H9 (cell line): ENCODE data around the gene QSOX2. TPM values are rescaled to one million over a fixed set of nuclear protein-coding genes. Genes with fewer than 3 reads are reported as not detected.

Experiments
- DNase-seq: peaks from one replicate; pipeline ENCODE4 v3.0.0-alpha.2; 2017
- H2AFZ ChIP-seq: one replicate; pipeline ENCODE4 v1.6.1; 2013; ENCODE audit warnings: mild to moderate bottlenecking, low read length, control low read depth, moderate library complexity
- H2AK5ac ChIP-seq: 2 replicates; pipeline ENCODE4 v1.6.1; 2013; ENCODE audit warnings: low read length, control low read depth, mixed read lengths; ENCODE audit not compliant: insufficient read length
- H2BK120ac ChIP-seq: one replicate; pipeline ENCODE4 v1.6.1; 2013; ENCODE audit warnings: low read depth, mild to moderate bottlenecking, low read length, control low read depth, inconsistent platforms; ENCODE audit not compliant: poor library complexity, severe bottlenecking
- H2BK12ac ChIP-seq: 2 replicates; pipeline ENCODE4 v1.6.1; 2013; ENCODE audit warnings: low read length, control low read depth, mixed read lengths, low read depth; ENCODE audit not compliant: insufficient read length
- H2BK15ac ChIP-seq: 2 replicates; pipeline ENCODE4 v1.6.1; 2013; ENCODE audit warnings: low read depth, low read length, control low read depth
- H2BK20ac ChIP-seq: one replicate; pipeline ENCODE4 v1.6.1; 2013; ENCODE audit warnings: low read depth, mild to moderate bottlenecking, low read length, control low read depth, inconsistent platforms; ENCODE audit not compliant: poor library complexity, severe bottlenecking
- H2BK5ac ChIP-seq: 2 replicates; pipeline ENCODE4 v1.6.1; 2013; ENCODE audit warnings: low read length, control low read depth, mixed read lengths; ENCODE audit not compliant: insufficient read length
- H3K14ac ChIP-seq: 2 replicates; pipeline ENCODE4 v1.6.1; 2013; ENCODE audit warnings: low read length, control low read depth; ENCODE audit not compliant: insufficient read depth
- H3K18ac ChIP-seq: 2 replicates; pipeline ENCODE4 v1.6.1; 2013; ENCODE audit warnings: low read depth, mild to moderate bottlenecking, mixed read lengths, low read length, control low read depth; ENCODE audit not compliant: insufficient read length
- H3K23ac ChIP-seq: 2 replicates; pipeline ENCODE4 v1.6.1; 2013; ENCODE audit warnings: low read length, control low read depth, mixed read lengths, low read depth; ENCODE audit not compliant: insufficient read length
- H3K23me2 ChIP-seq: 2 replicates; pipeline ENCODE4 v1.6.1; 2013; ENCODE audit warnings: low read depth, mild to moderate bottlenecking, mixed read lengths, low read length, control low read depth; ENCODE audit not compliant: insufficient read length, poor library complexity, severe bottlenecking
- H3K27ac ChIP-seq: 2 replicates; pipeline ENCODE4 v1.5.1; 2013; ENCODE audit warnings: low read length, control low read depth, mixed read lengths, low read depth; ENCODE audit not compliant: insufficient read length
- H3K27me3 ChIP-seq: 2 replicates; pipeline ENCODE4 v1.6.1; 2013; ENCODE audit warnings: low read length, control low read depth, inconsistent platforms; ENCODE audit not compliant: insufficient read depth
- H3K4ac ChIP-seq: 2 replicates; pipeline ENCODE4 v1.6.1; 2013; ENCODE audit warnings: low read depth, mild to moderate bottlenecking, control low read depth, inconsistent platforms, low read length, moderate library complexity
- H3K4me1 ChIP-seq: 2 replicates; pipeline ENCODE4 v1.6.1; 2013; ENCODE audit warnings: low read length, control low read depth, inconsistent platforms; ENCODE audit not compliant: insufficient read depth
- H3K4me2 ChIP-seq: 2 replicates; pipeline ENCODE4 v1.6.1; 2013; ENCODE audit warnings: low read length, control low read depth, mixed read lengths; ENCODE audit not compliant: insufficient read length, insufficient read depth
- H3K56ac ChIP-seq: 2 replicates; pipeline ENCODE4 v1.6.1; 2013; ENCODE audit warnings: low read depth, mild to moderate bottlenecking, mixed read lengths, low read length, control low read depth; ENCODE audit not compliant: insufficient read length
- H3K79me1 ChIP-seq: 2 replicates; pipeline ENCODE4 v1.6.1; 2013; ENCODE audit warnings: low read depth, mild to moderate bottlenecking, moderate library complexity, low read length, control low read depth, inconsistent platforms; ENCODE audit not compliant: insufficient read depth, poor library complexity, severe bottlenecking
- H3K79me2 ChIP-seq: 2 replicates; pipeline ENCODE4 v1.6.1; 2013; ENCODE audit warnings: low read length, control low read depth, inconsistent platforms; ENCODE audit not compliant: insufficient read depth
- H3K9ac ChIP-seq: 2 replicates; pipeline ENCODE4 v1.6.1; 2013; ENCODE audit warnings: low read length, control low read depth, mixed read lengths; ENCODE audit not compliant: insufficient read length; ENCODE audit errors: extremely low read depth
- H3K9me3 ChIP-seq: one replicate; pipeline ENCODE4 v1.6.1; 2013; ENCODE audit warnings: low read depth, low read length, inconsistent platforms; ENCODE audit not compliant: control insufficient read depth
- H3T11ph ChIP-seq: one replicate; pipeline ENCODE4 v1.6.1; 2013; ENCODE audit warnings: mild to moderate bottlenecking, low read length, control low read depth, inconsistent platforms
- H4K20me1 ChIP-seq: one replicate; pipeline ENCODE4 v1.6.1; 2013; ENCODE audit not compliant: control insufficient read depth, insufficient read length, insufficient read depth
- H4K5ac ChIP-seq: 2 replicates; pipeline ENCODE4 v1.6.1; 2013; ENCODE audit warnings: low read depth, mild to moderate bottlenecking, mixed read lengths, low read length, control low read depth; ENCODE audit not compliant: insufficient read length
- H4K8ac ChIP-seq: replicated peaks from 2 replicates; pipeline ENCODE4 v1.6.1; 2013; ENCODE audit warnings: low read length, control low read depth, mixed read lengths, low read depth; ENCODE audit not compliant: insufficient read length
- H4K91ac ChIP-seq: 2 replicates; pipeline ENCODE4 v1.6.1; 2013; ENCODE audit warnings: low read depth, mild to moderate bottlenecking, moderate library complexity, mixed read lengths, low read length, control low read depth; ENCODE audit not compliant: insufficient read length
- H3K27ac Mint-ChIP-seq, 3 experiments: 2 replicates in 2 of 3; 3 replicates in 1 of 3; pipeline ENCODE4 v1.8.0; 2020 to 2021; ENCODE audit warnings: mixed read lengths in 3 of 3, mild to moderate bottlenecking in 1 of 3, moderate library complexity in 1 of 3
- H3K27me3 Mint-ChIP-seq: 2 replicates; pipeline ENCODE4 v1.8.0; 2021; ENCODE audit warnings: low read depth, mild to moderate bottlenecking, moderate library complexity, mixed read lengths
- H3K36me3 Mint-ChIP-seq, 3 experiments: 2 replicates in 2 of 3; 3 replicates in 1 of 3; pipeline ENCODE4 v1.8.0; 2020 to 2021; ENCODE audit warnings: low read depth in 3 of 3, mixed read lengths in 3 of 3; ENCODE audit not compliant: insufficient read depth in 1 of 3
- H3K4me1 Mint-ChIP-seq, 2 experiments: 2 replicates each; pipeline ENCODE4 v1.8.0; 2020; ENCODE audit warnings: mixed read lengths in 2 of 2
- H3K4me3 Mint-ChIP-seq, 2 experiments: 2 replicates in 1 of 2; 3 replicates in 1 of 2; pipeline ENCODE4 v1.8.0; 2020 to 2021; ENCODE audit warnings: mild to moderate bottlenecking in 2 of 2, mixed read lengths in 2 of 2, moderate library complexity in 1 of 2
- H3K9me3 Mint-ChIP-seq, 2 experiments: 2 replicates in 1 of 2; 3 replicates in 1 of 2; pipeline ENCODE4 v1.8.0; 2020; ENCODE audit warnings: mild to moderate bottlenecking in 2 of 2, mixed read lengths in 2 of 2, moderate library complexity in 1 of 2
- WGBS: extraction: QIAGEN DNeasy Blood & Tissue Kit; methylation state at CpG from one replicate; pipeline ENCODE4 v1.1.7; 2013; ENCODE audit warnings: missing lambda C conversion rate, low lambda C conversion rate, mixed read lengths; ENCODE audit not compliant: insufficient read length; ENCODE audit errors: extremely low coverage; 5-methylcytosine and 5-hydroxymethylcytosine counted together
- total RNA-seq: library from RNA; stranded (reverse); gene quantifications from 2 replicates; pipeline ENCODE4 v1.2.1, GENCODE V29; 2021
- TF ChIP-seq, protein P1 (sequence below): fragments of 200-600 bp; sonication (generic); conservative IDR thresholded peaks from 3 replicates; pipeline ENCODE4 v1.8.0; 2021; ENCODE audit warnings: antibody characterized with exemption, mild to moderate bottlenecking

QSOX2 gene
- total RNA-seq, 1 experiment from 2014 or later, result 25.8 TPM

DNA sequence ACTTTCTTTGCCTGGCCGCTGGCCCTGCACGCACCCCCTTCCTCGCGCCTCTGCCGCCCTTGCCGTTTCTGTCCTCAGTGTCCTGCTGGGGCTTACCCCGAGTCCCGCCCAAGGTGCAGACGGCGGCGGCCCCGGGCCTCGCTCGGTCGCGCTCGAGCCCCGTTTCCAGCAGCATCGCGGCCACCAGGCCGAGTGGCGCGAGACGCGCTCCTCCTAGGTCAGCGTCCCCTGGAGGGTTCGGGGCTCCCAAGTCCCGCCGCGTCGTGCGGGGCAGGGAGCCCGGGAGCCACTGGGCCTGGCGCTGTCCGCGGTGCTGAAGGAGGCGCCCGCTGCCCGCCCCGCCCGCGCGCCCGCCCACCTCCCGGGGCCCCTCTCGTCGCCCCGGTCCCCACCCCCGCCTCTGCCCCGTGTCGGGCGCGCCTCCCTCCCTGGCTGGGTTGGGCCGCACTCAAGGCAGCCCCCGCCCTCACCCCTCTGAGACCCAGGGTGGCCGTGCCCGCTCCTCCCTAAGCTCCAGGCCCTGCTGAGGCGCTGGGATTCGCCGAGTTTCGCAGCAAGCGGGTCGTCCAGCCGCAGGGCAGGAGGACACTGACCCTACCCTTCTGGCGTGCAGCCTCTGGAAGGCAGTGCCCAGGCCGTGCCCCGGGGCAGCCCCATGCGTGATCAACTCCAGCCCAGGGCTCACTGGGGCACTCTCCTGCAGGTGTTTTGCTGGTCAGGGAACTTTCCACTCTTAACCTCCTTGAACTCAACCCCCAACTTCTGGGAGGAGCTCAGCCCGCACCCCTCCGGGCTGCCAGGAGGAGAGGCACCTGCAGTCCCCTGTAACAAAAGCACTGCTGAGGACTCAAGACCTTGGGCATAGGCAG lies 40.5 kb downstream of the QSOX2 start, which contains the start of gene LHX3:
Gene LHX3 (minus strand): TSS at position 291 of the 869 bp plus-strand sequence. CDS start 116 bp downstream, at position 175.
- WGBS, result no CpG with 5 or more reads among the region's 70 CpGs
- Histone ChIP-seq H2BK20ac (no peak within 1 kb of the TSS), H3T11ph (no peak within 1 kb of the TSS), H2BK12ac (no peak within 1 kb of the TSS), H3K27me3 (peaks cover 46% of the 10 kb centered on the region), H3K18ac (no peak within 1 kb of the TSS), H4K91ac (no peak within 1 kb of the TSS), H3K4me2 (no peak within 1 kb of the TSS), H3K4ac (no peak within 1 kb of the TSS), H3K56ac (no peak within 1 kb of the TSS), H2BK5ac (no peak within 1 kb of the TSS), H3K23me2 (no peaks in the 10 kb centered on the region), H4K5ac (no peak within 1 kb of the TSS), H3K14ac (no peak within 1 kb of the TSS), H4K20me1 (no peaks in the 10 kb centered on the region), H2BK15ac (no peak within 1 kb of the TSS), H3K79me2 (no peaks in the 10 kb centered on the region), H3K9me3 (no peaks in the 10 kb centered on the region), H3K79me1 (no peaks in the 10 kb centered on the region), H2BK120ac (no peak within 1 kb of the TSS), H3K23ac (no peak within 1 kb of the TSS), H3K9ac (no peak within 1 kb of the TSS), H3K27ac (no peak within 1 kb of the TSS), H2AFZ (no peak within 1 kb of the TSS), H4K8ac (no peak within 1 kb of the TSS), H2AK5ac (no peak within 1 kb of the TSS), H3K4me1 (no peaks in the 10 kb centered on the region)
- Mint-ChIP-seq H3K4me1 (peaks cover 0 to 9% of the 10 kb centered on the region in 2 experiments; a peak in 1 of 4 replicates), H3K27ac (no peak within 1 kb of the TSS), H3K4me3 (no peak within 1 kb of the TSS; a peak in 1 of 5 replicates), H3K9me3 (no peaks in the 10 kb centered on the region), H3K27me3 (peaks cover 63% of the 10 kb centered on the region), H3K36me3 (peaks cover 7 to 20% (median 16%) of the 10 kb centered on the region in 3 experiments; a peak in 6 of 7 replicates)
- peak; percentile 69 for DNase-seq
- TF ChIP-seq, protein P1, sequence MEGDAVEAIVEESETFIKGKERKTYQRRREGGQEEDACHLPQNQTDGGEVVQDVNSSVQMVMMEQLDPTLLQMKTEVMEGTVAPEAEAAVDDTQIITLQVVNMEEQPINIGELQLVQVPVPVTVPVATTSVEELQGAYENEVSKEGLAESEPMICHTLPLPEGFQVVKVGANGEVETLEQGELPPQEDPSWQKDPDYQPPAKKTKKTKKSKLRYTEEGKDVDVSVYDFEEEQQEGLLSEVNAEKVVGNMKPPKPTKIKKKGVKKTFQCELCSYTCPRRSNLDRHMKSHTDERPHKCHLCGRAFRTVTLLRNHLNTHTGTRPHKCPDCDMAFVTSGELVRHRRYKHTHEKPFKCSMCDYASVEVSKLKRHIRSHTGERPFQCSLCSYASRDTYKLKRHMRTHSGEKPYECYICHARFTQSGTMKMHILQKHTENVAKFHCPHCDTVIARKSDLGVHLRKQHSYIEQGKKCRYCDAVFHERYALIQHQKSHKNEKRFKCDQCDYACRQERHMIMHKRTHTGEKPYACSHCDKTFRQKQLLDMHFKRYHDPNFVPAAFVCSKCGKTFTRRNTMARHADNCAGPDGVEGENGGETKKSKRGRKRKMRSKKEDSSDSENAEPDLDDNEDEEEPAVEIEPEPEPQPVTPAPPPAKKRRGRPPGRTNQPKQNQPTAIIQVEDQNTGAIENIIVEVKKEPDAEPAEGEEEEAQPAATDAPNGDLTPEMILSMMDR, result no peak
